Cardiac muscle cell (in vitro differentiated cells and primary cell): ENCODE results near the gene DRC1. TPM values are rescaled to one million over a fixed set of nuclear protein-coding genes. Genes with fewer than 3 reads are reported as not detected.

Experiments used
- DNase-seq, 2 donors: peaks; one replicate each; pipeline versions ENCODE4 v3.0.0 to v3.0.0-alpha.2; 2010 to 2017; ENCODE audit warnings: low read depth in 1 of 2, low spot score in 1 of 2
- H3K27ac ChIP-seq: fragments of 200-600 bp; sonication (generic); 2 replicates; pipeline ENCODE4 v1.5.1; 2016
- H3K27me3 ChIP-seq: fragments of 200-600 bp; sonication (generic); 2 replicates; pipeline ENCODE4 v1.6.0; 2016; ENCODE audit warnings: control low read depth
- H3K36me3 ChIP-seq: fragments of 200-600 bp; sonication (generic); 2 replicates; pipeline ENCODE4 v1.5.1; 2016; ENCODE audit warnings: control low read depth
- H3K4me1 ChIP-seq: fragments of 200-600 bp; sonication (generic); 2 replicates; pipeline ENCODE4 v1.8.1; 2017; ENCODE audit warnings: low read depth, mild to moderate bottlenecking, mixed run types
- H3K4me3 ChIP-seq: fragments of 200-600 bp; sonication (generic); 2 replicates; pipeline ENCODE4 v1.5.1; 2016; ENCODE audit warnings: mild to moderate bottlenecking
- H3K9me3 ChIP-seq: fragments of 200-600 bp; sonication (generic); 2 replicates; pipeline ENCODE4 v1.5.1; 2017; ENCODE audit warnings: low read depth, mild to moderate bottlenecking, control low read depth
- polyA plus RNA-seq: library from polyadenylated mRNA; unstranded; fragments of >200 nt; fragmentation: Nextera tagmentation; extraction: Ambion mirVana; gene quantifications from 2 replicates; pipeline ENCODE4 v1.2.1, GENCODE V29; 2016
- total RNA-seq: library from RNA; depleted of rRNA; stranded (reverse); fragments of >200 nt; gene quantifications from 2 replicates; pipeline ENCODE4 v1.2.3, GENCODE V29; 2016
- TF ChIP-seq, protein P1 (sequence below): IDR thresholded peaks from 2 replicates; pipeline ENCODE4 v1.5.1; 2012; ENCODE audit warnings: low read depth, mild to moderate bottlenecking, low read length

Gene DRC1
- total and polyA plus RNA-seq, 2 experiments from 2014 or later, result not detected

DNA sequence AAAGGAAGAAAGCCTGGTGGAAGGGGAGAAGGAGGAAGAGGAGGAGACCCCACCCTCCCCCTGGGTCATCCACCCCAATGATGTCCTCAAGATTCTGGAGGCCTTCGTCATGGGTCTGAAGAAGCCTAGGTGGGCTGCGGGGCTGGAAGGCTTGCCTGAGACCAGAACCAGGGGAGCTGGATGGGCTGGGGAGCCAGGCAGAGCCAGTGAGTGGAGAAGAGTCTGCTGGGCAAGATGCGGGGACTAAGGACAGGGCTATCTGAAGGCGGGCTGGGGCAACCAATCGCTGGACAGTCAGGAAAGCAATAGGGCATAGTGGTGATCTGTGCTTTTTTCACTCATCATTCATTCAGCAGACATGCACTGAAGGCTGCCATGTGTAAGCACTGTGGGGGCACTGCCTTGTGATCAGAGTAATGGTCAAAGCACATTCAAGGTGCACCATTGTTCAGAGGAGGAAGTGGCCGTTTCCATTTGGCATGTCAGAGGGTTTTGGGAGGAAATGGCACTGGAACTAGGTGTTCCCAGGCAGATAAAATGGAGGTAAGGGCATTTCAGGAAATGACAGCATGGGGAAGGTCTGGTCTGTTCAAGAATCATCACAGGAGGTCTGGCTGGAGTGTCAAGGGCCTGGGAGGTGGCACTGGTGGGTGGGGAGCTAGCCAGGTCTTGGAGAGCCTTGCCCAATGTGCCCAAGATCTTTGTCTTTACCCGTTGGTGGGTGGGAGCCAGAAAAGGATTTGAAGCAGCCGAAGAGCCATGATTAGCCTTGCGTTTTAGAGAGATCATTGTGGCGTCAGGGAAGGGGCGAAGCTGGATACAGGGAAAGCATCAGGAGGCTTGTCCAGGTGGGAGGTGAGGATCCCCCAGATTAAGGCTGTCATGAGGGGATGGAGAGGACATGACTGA, 52.0 kb downstream of the DRC1 start:
- Histone ChIP-seq H3K4me3 (no peak overlapping the region), H3K27me3 (no peaks in the 10 kb centered on the region), H3K9me3 (no peaks in the 10 kb centered on the region), H3K36me3 (no peaks in the 10 kb centered on the region), H3K27ac (no peak overlapping the region), H3K4me1 (peaks cover 6% of the 10 kb centered on the region)
- DNase-seq, result no peak
- TF ChIP-seq, protein P1, sequence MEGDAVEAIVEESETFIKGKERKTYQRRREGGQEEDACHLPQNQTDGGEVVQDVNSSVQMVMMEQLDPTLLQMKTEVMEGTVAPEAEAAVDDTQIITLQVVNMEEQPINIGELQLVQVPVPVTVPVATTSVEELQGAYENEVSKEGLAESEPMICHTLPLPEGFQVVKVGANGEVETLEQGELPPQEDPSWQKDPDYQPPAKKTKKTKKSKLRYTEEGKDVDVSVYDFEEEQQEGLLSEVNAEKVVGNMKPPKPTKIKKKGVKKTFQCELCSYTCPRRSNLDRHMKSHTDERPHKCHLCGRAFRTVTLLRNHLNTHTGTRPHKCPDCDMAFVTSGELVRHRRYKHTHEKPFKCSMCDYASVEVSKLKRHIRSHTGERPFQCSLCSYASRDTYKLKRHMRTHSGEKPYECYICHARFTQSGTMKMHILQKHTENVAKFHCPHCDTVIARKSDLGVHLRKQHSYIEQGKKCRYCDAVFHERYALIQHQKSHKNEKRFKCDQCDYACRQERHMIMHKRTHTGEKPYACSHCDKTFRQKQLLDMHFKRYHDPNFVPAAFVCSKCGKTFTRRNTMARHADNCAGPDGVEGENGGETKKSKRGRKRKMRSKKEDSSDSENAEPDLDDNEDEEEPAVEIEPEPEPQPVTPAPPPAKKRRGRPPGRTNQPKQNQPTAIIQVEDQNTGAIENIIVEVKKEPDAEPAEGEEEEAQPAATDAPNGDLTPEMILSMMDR, result no peak

DNA sequence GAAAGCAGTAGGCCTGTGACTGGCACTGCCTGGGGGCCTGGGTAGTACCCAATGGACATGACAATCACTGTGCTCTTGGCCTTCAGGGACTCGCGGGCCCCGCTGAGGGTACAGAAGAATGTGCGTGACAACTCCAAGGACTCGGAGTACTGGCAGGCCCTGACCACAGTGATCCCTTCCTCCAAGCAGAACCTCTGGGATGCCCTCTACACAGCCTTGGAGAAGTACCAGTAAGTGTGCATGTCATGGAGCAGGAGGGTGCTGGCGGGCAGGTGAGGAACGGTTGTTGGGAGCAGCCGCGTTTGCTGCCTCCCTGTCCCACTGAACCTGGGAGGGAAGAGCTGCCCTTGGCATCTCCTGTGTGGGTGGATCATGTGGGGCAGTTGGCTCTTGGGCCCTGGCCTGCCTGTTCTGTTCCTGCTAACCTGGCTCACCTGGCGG, 52.9 kb downstream of the DRC1 start:
- no peak for DNase-seq
- Histone ChIP-seq H3K4me3 (no peak overlapping the region), H3K36me3 (no peaks in the 10 kb centered on the region), H3K4me1 (peaks cover 6% of the 10 kb centered on the region), H3K27ac (no peak overlapping the region), H3K27me3 (no peaks in the 10 kb centered on the region), H3K9me3 (no peaks in the 10 kb centered on the region)
- TF ChIP-seq, protein P1, result no peak

DNA sequence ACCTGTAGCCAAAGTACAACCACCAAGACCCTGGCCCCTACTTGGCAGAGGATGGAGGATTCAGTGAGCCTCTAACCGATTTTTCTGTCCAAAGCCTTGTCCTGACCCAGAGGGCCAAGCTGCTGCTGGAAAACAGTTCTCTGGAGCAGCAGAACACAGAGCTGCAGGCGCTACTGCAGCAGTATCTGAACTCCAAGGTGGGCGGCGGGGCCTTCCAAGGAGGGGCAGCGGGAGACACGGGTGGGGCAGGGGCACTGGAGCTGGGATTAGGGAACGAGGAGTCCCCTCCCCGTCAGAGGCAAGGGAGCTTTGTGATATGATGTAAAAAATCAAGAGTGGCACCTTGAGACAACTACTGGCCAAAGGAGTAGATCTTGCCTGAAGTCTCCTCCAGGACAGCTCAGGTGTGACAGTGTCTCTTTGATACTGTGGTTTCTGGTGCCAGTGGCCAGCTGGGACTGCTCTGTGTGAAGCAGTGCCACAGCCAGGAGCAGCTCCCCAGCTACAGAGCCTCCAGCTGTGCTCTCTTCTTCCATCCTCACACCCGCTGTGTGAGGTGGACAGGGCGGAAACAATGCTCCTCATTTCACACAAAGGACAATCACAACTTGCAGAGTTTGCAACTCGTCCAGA, 53.4 kb downstream of the DRC1 start:
- Histone ChIP-seq H3K4me3 (no peak overlapping the region), H3K4me1 (peaks cover 6% of the 10 kb centered on the region), H3K27me3 (no peaks in the 10 kb centered on the region), H3K27ac (no peak overlapping the region), H3K36me3 (no peaks in the 10 kb centered on the region), H3K9me3 (no peaks in the 10 kb centered on the region)
- no peak for DNase-seq
- TF ChIP-seq, protein P1, result no peak

DNA sequence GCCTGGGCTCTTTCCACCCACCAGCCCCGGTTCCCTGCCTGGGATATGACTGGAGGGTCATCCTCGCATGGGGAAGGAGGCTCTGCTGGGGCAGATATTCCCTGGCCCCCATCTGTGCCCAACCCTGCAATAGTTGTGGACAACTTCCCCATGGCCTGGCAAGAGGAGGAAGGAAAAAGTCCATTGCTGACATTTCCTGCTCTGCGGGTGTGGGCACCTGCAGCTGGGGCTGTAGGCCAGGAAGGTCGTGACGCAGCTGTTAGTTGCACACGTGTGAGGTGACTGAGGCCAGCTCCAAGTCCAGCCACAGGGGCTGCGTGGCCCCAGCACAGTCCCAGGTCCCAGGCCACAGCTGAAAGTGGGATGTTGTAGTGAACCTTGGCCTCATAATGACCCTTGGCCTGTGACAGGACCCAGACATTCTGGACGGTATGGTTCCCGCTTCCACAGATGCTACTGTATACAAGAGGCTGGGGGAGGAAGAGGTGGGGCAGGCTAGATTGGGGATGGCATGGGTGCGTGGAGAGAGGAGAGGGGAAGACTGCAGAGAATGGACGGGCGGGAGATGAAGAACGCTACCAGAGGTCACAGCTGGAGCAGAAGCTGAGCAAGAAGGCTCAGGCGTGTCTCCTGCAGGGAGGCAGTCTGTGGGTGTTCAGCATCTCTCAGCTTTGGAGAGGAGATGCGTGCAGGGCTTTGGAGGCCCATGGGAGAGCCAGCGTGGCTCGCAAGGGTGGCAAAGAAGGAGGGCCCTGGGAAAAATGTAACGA, 54.1 kb downstream of the DRC1 start:
- Histone ChIP-seq H3K27ac (no peak overlapping the region), H3K27me3 (no peaks in the 10 kb centered on the region), H3K9me3 (no peaks in the 10 kb centered on the region), H3K4me1 (peaks cover 6% of the 10 kb centered on the region), H3K4me3 (no peak overlapping the region), H3K36me3 (no peaks in the 10 kb centered on the region)
- TF ChIP-seq, protein P1, result no peak
- DNase-seq, result no peak

DNA sequence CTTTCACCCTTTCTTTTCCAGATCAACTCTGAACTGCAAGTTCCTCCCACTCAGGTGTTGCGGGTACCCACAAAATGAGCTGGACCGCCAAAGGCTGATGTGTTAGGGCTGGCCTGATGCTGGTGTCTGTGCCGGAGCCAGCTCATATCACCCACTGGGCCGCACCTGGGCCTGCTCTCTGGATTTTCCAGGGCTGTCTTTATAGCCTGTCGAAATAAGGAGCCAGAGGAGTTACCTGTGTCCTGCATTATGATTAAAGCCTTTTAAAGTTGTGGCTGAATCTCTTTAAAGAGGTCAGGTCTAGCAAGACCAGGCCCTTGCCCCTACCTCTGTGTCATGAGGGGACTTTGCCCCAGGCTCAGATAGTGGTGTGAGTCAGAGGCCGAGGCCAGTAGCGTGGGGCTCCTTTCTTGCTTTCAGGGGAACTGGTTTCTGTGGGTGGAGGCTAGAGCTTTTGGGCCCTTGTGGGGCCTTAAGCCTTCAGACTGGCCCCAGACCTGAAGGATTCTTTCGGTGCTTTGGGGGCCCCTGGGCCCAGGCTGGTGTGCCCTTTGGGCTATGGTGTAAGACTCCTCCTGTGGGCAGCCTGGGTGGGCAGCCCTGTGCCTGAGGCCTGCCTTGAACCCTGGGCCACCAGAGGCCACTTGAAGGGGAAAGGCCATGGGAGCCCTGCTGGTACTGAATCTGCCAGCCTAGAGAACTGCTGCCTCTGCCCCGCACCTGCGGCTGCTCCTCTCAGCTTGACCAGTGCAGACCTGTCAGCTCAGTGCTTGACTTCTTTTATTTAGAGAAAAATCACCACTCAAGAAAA, 54.9 kb downstream of the DRC1 start:
- Histone ChIP-seq H3K27ac (no peak overlapping the region), H3K9me3 (no peaks in the 10 kb centered on the region), H3K4me1 (peaks cover 6% of the 10 kb centered on the region), H3K4me3 (no peak overlapping the region), H3K27me3 (no peaks in the 10 kb centered on the region), H3K36me3 (no peaks in the 10 kb centered on the region)
- TF ChIP-seq, protein P1, result no peak
- DNase-seq, result no peak
